ENCODE measurements around the gene CMTM5. TPM values are rescaled to one million over a fixed set of nuclear protein-coding genes. Genes with fewer than 3 reads are reported as not detected.
"Not testable (repeated sequence)": the region's sequence is repeated elsewhere in the genome, so short reads cannot be mapped to it uniquely, and the experiment has no call there.

The CMTM5 gene
- total RNA-seq, 1 donor from 2014 or later = 0.96 TPM

DNA sequence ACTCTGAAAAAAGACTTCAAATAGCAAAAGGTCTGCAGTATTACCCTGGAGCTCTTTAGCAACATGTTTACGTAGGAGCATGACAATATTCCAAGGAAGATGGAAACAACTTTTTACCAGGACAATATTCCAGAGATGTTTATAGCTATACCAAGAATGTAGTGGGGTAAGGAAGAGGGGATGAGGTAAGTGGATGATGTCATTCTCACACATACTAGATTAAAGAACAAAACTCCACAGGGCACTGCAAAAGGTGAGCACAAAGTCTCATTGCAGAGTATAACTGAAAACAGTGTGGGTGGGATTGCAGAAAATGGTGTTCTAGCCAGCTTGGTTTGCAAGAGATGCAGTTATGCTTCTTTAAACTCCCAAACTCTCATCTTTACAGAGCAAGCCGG lies 8.4 kb downstream of the CMTM5 start:
- H3K4me1 ChIP-seq = no peaks in the 10 kb centered on the region
- H3K27me3 ChIP-seq = no peaks in the 10 kb centered on the region
- H3K27ac ChIP-seq = no peak overlapping the region
- no peaks in the 10 kb centered on the region for H3K9me3 ChIP-seq
- no peaks in the 10 kb centered on the region for H3K36me3 ChIP-seq
- H3K4me3 ChIP-seq = no peak overlapping the region
- TF ChIP-seq, protein P1, sequence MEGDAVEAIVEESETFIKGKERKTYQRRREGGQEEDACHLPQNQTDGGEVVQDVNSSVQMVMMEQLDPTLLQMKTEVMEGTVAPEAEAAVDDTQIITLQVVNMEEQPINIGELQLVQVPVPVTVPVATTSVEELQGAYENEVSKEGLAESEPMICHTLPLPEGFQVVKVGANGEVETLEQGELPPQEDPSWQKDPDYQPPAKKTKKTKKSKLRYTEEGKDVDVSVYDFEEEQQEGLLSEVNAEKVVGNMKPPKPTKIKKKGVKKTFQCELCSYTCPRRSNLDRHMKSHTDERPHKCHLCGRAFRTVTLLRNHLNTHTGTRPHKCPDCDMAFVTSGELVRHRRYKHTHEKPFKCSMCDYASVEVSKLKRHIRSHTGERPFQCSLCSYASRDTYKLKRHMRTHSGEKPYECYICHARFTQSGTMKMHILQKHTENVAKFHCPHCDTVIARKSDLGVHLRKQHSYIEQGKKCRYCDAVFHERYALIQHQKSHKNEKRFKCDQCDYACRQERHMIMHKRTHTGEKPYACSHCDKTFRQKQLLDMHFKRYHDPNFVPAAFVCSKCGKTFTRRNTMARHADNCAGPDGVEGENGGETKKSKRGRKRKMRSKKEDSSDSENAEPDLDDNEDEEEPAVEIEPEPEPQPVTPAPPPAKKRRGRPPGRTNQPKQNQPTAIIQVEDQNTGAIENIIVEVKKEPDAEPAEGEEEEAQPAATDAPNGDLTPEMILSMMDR (IDR thresholded peaks at IDR 0.05) = no peak
- no peak for ATAC-seq
- intact Hi-C loops (cut with DNase I) = no loop called here
- DNase-seq = no peak

DNA sequence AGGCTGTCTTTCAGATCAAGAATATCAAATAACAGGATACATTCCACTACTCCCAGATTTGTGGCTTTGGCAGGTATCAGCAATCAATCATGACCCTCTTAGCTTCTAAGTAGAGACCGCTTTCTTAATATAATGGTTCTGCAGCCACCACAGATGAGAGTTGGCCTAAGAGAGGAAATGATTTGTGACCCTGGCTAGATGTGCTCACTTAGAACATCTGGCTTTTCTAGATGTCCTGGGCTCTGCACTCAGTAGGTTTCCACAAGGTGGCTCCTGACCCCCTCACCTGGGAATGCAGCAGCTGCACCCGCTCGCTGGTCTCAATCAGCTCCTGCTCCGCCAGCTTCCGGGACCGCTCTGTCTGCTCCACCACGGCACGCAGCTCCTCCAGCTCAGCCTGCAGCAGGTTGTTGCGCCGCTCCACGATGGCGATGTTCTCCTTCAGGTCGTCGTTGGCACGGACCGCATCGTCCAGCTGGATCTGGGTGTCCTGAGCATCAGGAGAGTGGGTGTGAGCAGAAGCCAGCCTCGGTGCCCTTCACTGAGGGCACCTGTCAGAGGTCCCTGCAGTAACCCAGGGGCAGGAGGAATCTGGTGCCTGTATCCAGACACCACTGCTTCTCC lies 8.9 kb downstream of the CMTM5 start:
- ATAC-seq = no peak
- no peaks in the 10 kb centered on the region for H3K27me3 ChIP-seq
- no peaks in the 10 kb centered on the region for H3K36me3 ChIP-seq
- no peaks in the 10 kb centered on the region for H3K4me1 ChIP-seq
- no peaks in the 10 kb centered on the region for H3K9me3 ChIP-seq
- intact Hi-C loops (cut with DNase I) = no loop called here
- H3K27ac ChIP-seq = no peak overlapping the region
- no peak for DNase-seq
- TF ChIP-seq, protein P1 (IDR thresholded peaks at IDR 0.05) = no peak
- H3K4me3 ChIP-seq = no peak overlapping the region

DNA sequence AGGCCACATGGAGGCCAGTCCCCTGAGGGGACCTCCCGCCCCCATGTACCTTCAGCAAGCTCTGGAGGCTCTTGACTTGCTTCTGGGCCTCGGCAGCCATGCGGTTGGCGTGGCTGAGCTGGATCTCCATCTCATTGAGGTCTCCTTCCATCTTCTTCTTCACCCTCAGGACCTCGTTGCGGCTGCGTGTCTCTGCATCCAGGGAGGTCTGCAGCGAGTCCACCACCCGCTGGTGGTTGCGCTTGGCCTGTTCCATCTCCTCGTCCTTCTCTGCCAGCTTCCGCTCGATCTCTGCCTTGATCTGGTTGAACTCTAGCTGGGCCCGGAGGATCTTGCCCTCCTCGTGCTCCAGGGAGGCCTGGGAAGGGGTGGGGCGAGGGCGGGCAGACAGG lies 9.4 kb downstream of the CMTM5 start:
- DNase-seq; H3K27ac ChIP-seq; H3K4me3 ChIP-seq; H3K4me1 ChIP-seq; H3K9me3 ChIP-seq; H3K27me3 ChIP-seq; ATAC-seq; intact Hi-C loops (cut with DNase I); H3K36me3 ChIP-seq: not testable (repeated sequence)

DNA sequence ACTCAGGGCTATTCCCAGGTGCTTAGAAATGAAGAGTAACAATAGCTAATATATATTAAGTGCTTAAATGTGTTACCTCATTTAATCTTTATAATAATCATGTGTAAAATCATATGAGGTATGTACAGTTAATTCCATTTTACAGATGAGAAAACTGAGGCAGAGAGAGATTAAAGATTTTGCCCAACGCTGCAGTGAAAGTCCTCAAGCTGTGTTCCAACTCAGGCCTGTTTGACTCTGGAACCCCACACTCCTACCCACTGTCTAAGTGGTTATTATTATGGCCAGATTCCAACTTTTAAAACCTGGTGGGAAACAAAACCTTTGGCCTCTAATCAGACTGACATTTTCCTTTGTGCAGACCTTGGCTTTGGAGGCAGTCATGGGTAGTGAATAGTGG lies 10.2 kb downstream of the CMTM5 start:
- intact Hi-C loops (cut with DNase I) = no loop called here
- DNase-seq (no peak), ATAC-seq (no peak)
- no peaks in the 10 kb centered on the region for H3K27me3 ChIP-seq
- no peaks in the 10 kb centered on the region for H3K4me1 ChIP-seq
- TF ChIP-seq, protein P1 (IDR thresholded peaks at IDR 0.05) = no peak
- H3K27ac ChIP-seq = no peak overlapping the region
- H3K36me3 ChIP-seq = no peaks in the 10 kb centered on the region
- no peaks in the 10 kb centered on the region for H3K9me3 ChIP-seq
- no peak overlapping the region for H3K4me3 ChIP-seq

DNA sequence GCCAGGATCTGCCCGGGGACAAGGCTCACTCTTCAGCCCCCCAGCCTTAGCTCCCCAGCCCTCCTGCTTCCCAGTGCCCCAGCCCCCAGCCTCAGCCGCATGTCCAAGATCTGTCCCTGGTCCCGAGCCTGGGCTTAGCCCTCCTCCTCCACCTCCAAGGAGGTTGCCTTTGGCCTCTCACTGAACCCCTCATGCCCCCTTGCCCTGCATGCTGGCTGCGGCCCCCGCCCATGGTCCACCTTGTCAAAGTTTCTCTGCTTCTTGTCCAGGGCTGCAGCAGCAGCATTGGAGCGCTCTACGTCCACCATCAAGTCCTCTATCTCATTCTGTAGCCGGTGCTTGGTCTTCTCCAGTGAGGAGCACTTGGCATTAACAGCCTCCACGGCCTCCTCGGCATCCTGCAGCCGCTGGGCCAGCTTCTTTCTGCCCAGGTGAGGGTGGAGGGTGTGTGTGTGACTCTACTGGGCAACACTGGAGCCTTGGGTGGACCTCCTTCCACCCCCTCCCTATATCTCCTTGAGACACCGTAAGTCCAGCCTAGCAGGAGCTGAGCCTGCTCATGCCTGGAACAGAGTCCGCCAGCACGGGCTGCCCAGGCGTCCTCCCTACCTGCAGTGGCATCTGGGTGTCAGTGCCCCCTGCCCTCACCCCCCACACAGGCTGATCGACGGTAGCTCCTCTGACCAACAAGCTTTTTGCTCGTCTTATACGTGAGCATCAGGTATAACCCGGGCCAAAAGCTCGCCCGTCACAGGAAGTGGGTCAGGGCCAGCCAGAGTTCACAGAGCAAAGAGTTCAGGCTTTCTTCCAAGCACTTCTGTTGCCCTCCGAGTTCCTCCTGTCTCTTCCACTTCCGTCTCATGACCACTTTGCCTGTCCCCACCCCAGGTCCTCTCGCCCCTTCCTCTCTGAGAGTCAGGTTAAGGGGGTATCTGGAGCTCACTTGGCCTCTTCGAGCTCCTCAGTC lies 11.4 kb downstream of the CMTM5 start:
- Histone ChIP-seq H3K4me3 (no peak overlapping the region), H3K4me1 (no peaks in the 10 kb centered on the region), H3K27me3 (no peaks in the 10 kb centered on the region), H3K9me3 (no peaks in the 10 kb centered on the region), H3K36me3 (no peaks in the 10 kb centered on the region), H3K27ac (no peak overlapping the region)
- TF ChIP-seq, protein P1 (IDR thresholded peaks at IDR 0.05) = no peak
- intact Hi-C loops (cut with DNase I) = no loop called here
- DNase-seq = no peak
- no peak for ATAC-seq

DNA sequence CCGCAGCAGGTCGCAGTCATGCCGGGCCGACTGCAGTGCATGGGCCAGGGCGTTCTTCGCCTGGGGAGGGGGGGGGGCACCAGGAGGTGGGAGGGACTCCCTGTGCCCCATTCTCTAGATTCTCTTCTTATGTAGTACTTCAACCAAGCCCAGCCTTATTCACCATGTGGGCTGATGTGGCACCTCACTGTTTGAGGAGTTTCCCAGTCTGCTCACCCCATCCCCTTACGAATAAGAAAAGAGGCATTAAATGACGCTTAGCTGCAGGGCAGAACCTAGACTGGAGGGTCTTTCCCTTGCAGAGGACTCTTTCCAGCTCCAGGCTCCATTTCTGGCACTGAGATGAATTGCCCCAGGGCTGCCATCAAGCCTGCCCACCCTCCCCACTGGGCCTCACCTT lies 12.2 kb downstream of the CMTM5 start:
- Histone ChIP-seq H3K27ac (no peak overlapping the region), H3K4me3 (no peak overlapping the region), H3K9me3 (no peaks in the 10 kb centered on the region), H3K27me3 (no peaks in the 10 kb centered on the region), H3K4me1 (no peaks in the 10 kb centered on the region), H3K36me3 (no peaks in the 10 kb centered on the region)
- ATAC-seq (no peak), DNase-seq (no peak)
- TF ChIP-seq, protein P1 (IDR thresholded peaks at IDR 0.05) = no peak
- intact Hi-C loops (cut with DNase I) = no loop called here
